K562 (cell line): Measurements from ENCODE around the gene DTYMK. TPM values are rescaled to one million over a fixed set of nuclear protein-coding genes. Genes with fewer than 3 reads are reported as not detected.

Experiments
- ATAC-seq: fragments of 200-7000 bp; cut with Tn5 transposase; 3 replicates; pipeline ENCODE4 v1.9.1; 2020; ENCODE audit warnings: moderate library complexity
- BruUV-seq: library from RNA; stranded (reverse); fragments of 400-500 nt; replicated peaks from 2 replicates; lab custom pipeline; 2021; lab: Mats Ljungman, UMichigan
- CTCF ChIA-PET: fragments of 300-600 bp; formaldehyde crosslinking; extraction: SDS; loops from one replicate; lab custom pipeline; 2021; ENCODE audit warnings: low intra/inter-chr PET ratio; lab: Yijun Ruan, JAX
- POLR2A ChIA-PET: fragments of 300-600, 350-650 bp; sonication (Branson Sonifier 250); formaldehyde crosslinking; extraction: SDS; loops from one replicate; lab custom pipeline; 2021; ENCODE audit warnings: antibody characterized with exemption, inconsistent platforms; lab: Yijun Ruan, JAX
- DNase-seq, 4 experiments: peaks; one replicate each; pipeline versions ENCODE4 v3.0.0 to v3.0.0-alpha.2; 2011 to 2018; ENCODE audit warnings: low spot score in 3 of 4, mixed read lengths in 3 of 4; ENCODE audit errors: extremely low read depth in 1 of 4
- FAIRE-seq: peaks from 2 replicates; lab custom pipeline; 2011; peaks lifted over from hg19 to GRCh38; lab: Jason Lieb, UNC
- H2AFZ ChIP-seq: 2 replicates; pipeline ENCODE4 v1.6.0; 2011; ENCODE audit warnings: low read depth, low read length, control low read depth, inconsistent platforms
- H3K27ac ChIP-seq: fragments of 200-600 bp; 3 replicates; pipeline ENCODE4 v1.8.0; 2011; ENCODE audit warnings: low read depth, mild to moderate bottlenecking, control low read depth, inconsistent platforms, low read length, moderate library complexity, mixed read lengths; ENCODE audit errors: extremely low read depth
- H3K27me3 ChIP-seq, 2 experiments: fragments of 300-600 bp in 1 of 2; 2 replicates in 1 of 2; 3 replicates in 1 of 2; pipeline versions ENCODE4 v1.6.0 to v1.8.0; 2011; ENCODE audit warnings: inconsistent platforms in 2 of 2, low read length in 2 of 2, mild to moderate bottlenecking in 1 of 2, mixed read lengths in 1 of 2, moderate library complexity in 1 of 2; ENCODE audit not compliant: control insufficient read depth in 2 of 2, insufficient read depth in 2 of 2
- H3K36me3 ChIP-seq: fragments of 300-600 bp; 3 replicates; pipeline ENCODE4 v1.8.0; 2011; ENCODE audit warnings: mild to moderate bottlenecking, low read length, inconsistent platforms; ENCODE audit not compliant: control insufficient read depth, insufficient read depth
- H3K4me1 ChIP-seq, 2 experiments: fragments of 200-600 bp in 1 of 2; replicated peaks in 1 of 2; 2 replicates in 1 of 2; 3 replicates in 1 of 2; pipeline versions ENCODE4 v1.5.1 to v1.8.0; 2011; ENCODE audit warnings: inconsistent platforms in 2 of 2, low read length in 2 of 2, mild to moderate bottlenecking in 1 of 2, mixed read lengths in 1 of 2, moderate library complexity in 1 of 2; ENCODE audit not compliant: control insufficient read depth in 2 of 2, insufficient read depth in 2 of 2
- H3K4me2 ChIP-seq: 2 replicates; pipeline ENCODE4 v1.6.1; 2011; ENCODE audit warnings: low read length, control low read depth, inconsistent platforms, mixed read lengths; ENCODE audit not compliant: insufficient read depth
- H3K4me3 ChIP-seq: fragments of 200-600 bp; sonication (generic), shearing (Covaris generic); 2 replicates; pipeline ENCODE4 v1.5.1; 2016; ENCODE audit warnings: control low read depth, inconsistent platforms
- H3K79me2 ChIP-seq: fragments of 200-600 bp; 3 replicates; pipeline ENCODE4 v1.8.0; 2011; ENCODE audit warnings: low read length, inconsistent platforms; ENCODE audit not compliant: control insufficient read depth, insufficient read depth
- H3K9ac ChIP-seq, 2 experiments: 2 replicates each; pipeline versions ENCODE4 v1.6.0 to v1.6.1; 2011; ENCODE audit warnings: low read depth in 2 of 2, low read length in 2 of 2, control low read depth in 1 of 2, inconsistent platforms in 1 of 2, mild to moderate bottlenecking in 1 of 2, mixed read lengths in 1 of 2; ENCODE audit not compliant: insufficient read depth in 1 of 2
- H3K9me1 ChIP-seq: one replicate; pipeline ENCODE4 v1.6.0; 2011; ENCODE audit warnings: inconsistent platforms, mild to moderate bottlenecking, low read length, moderate library complexity; ENCODE audit not compliant: control insufficient read depth, insufficient read depth
- H3K9me3 ChIP-seq: replicated peaks from 2 replicates; pipeline ENCODE4 v1.5.1; 2011; ENCODE audit warnings: low read depth, low read length, inconsistent platforms; ENCODE audit not compliant: control insufficient read depth, insufficient read depth
- H4K20me1 ChIP-seq: replicated peaks from 2 replicates; pipeline ENCODE4 v1.6.1; 2011; ENCODE audit warnings: low read length, inconsistent platforms, mixed read lengths; ENCODE audit not compliant: control insufficient read depth, insufficient read depth
- BRF1 ChIP-seq: IDR thresholded peaks from 3 replicates; pipeline ENCODE4 v1.6.1; 2011; ENCODE audit warnings: borderline replicate concordance, mild to moderate bottlenecking; ENCODE audit not compliant: insufficient read length; ENCODE audit errors: extremely low read depth
- KAT8 ChIP-seq: fragments of 450-650 bp; IDR thresholded peaks from 2 replicates; pipeline ENCODE4 v1.6.1; 2016; ENCODE audit warnings: low read depth, mild to moderate bottlenecking
- PHB2 ChIP-seq: fragments of 450-650 bp; IDR thresholded peaks from 2 replicates; pipeline ENCODE4 v1.6.1; 2017; ENCODE audit warnings: low read depth
- SAFB2 ChIP-seq: fragments of 200-400 bp; formaldehyde crosslinking; IDR thresholded peaks from 2 replicates; pipeline ENCODE4 v1.6.1; 2018; ENCODE audit warnings: borderline replicate concordance, low read length, low read depth, moderate library complexity; ENCODE audit not compliant: severe bottlenecking
- ZBTB43 ChIP-seq: sonication (generic); formaldehyde crosslinking; IDR thresholded peaks from 2 replicates; pipeline ENCODE4 v1.8.0; 2023; ENCODE audit warnings: mild to moderate bottlenecking, missing genetic modification reagents
- ZKSCAN8 ChIP-seq: fragments of 200-800 bp; sonication (Bioruptor generic); IDR thresholded peaks from 2 replicates; pipeline ENCODE4 v1.6.1; 2016; ENCODE audit warnings: missing genetic modification characterization, missing compliant biosample characterization
- WGBS: fragments of 100-300 bp; shearing (Covaris generic); methylation state at CpG from one replicate; pipeline ENCODE4 v1.1.6; 2016; ENCODE audit warnings: low coverage, mixed read lengths; ENCODE audit not compliant: insufficient coverage; ENCODE audit errors: missing lambda C conversion rate; 5-methylcytosine and 5-hydroxymethylcytosine counted together
- in situ Hi-C: fragments of 300-500 bp; cut with MboI; formaldehyde crosslinking; loops from 4 replicates; pipeline ENCODE4 v1.15.0; 2018; ENCODE audit warnings: inconsistent platforms, mixed read lengths
- intact Hi-C: fragments of 100-400 bp; cut with micrococcal nuclease; formaldehyde crosslinking; loops from 2 replicates; pipeline ENCODE4 v1.14.2; 2022
- polyA plus RNA-seq, 8 experiments: library from polyadenylated mRNA; depleted of rRNA in 4 of 8; stranded (reverse) in 5 of 8; unstranded in 3 of 8; fragments of >200 nt; fragmentation: Nextera tagmentation in 2 of 8; fragmentation: Illumina TruSeq in 1 of 8; extraction: Ambion mirVana in 2 of 8; extraction: Trizol in 1 of 8; gene quantifications; 2 replicates each; pipeline versions ENCODE4 v1.2.1 to v1.2.3, GENCODE V29; 2011 to 2014; ENCODE audit warnings: inconsistent platforms in 1 of 8, missing spikeins in 1 of 8
- total RNA-seq, 7 experiments: library from RNA; depleted of rRNA in 6 of 7; stranded (reverse); fragments of >200 nt in 6 of 7; fragmentation: Illumina TruSeq in 2 of 7; extraction: Trizol in 2 of 7; gene quantifications; 2 replicates each; pipeline versions ENCODE4 v1.2.1 to v1.2.3, GENCODE V29; 2011 to 2021; ENCODE audit warnings: low replicate concordance in 1 of 7
- TF ChIP-seq, protein P1 (sequence below): sonication (generic); formaldehyde crosslinking; IDR thresholded peaks from 2 replicates; pipeline ENCODE4 v1.9.0; 2022; ENCODE audit warnings: mild to moderate bottlenecking, missing genetic modification reagents
- TF ChIP-seq, protein P2 (sequence below), 2 experiments: fragments of 450-650 bp; formaldehyde crosslinking in 1 of 2; IDR thresholded peaks; 2 replicates each; pipeline versions ENCODE4 v1.4.0 to v1.6.1; 2014 to 2020; ENCODE audit warnings: mild to moderate bottlenecking in 2 of 2, borderline replicate concordance in 1 of 2, low read depth in 1 of 2

Gene DTYMK
- total and polyA plus RNA-seq, 9 of the 15 experiments (the other 6 are each of a cell fraction or from before 2014, with no cell fraction given): 8.2 to 85.0 (median 47.9) TPM

DNA sequence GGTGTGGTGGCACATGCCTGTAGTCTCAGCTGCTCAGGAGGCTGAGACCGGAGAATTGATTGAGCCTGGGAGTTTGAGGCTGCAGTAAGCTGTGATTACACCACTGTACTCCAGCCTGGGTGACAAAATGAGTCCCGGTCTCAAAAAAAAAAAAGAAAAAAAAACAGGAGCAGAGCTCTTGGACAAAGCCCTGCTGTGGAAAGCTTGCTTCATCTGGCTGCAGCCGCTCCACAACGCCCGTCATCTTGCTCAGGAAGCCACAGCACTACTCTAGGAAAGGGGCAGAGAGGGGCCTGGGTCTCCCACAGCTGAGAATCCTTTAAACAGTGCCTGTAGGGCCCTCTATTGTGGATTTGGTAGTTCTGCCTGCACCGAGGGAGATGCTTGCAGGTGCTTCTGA lies 38.2 kb downstream of the DTYMK start:
- ATAC-seq (no peak), DNase-seq (no peak), FAIRE-seq (no peak)
- TF ChIP-seq PHB2 (no peak), ZBTB43 (CRISPR knock-in tag) (no peak), SAFB2 (no peak), BRF1 (no peak), KAT8 (no peak), ZKSCAN8 (CRISPR knock-in tag) (no peak)
- TF ChIP-seq, protein P1, sequence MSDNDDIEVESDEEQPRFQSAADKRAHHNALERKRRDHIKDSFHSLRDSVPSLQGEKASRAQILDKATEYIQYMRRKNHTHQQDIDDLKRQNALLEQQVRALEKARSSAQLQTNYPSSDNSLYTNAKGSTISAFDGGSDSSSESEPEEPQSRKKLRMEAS (CRISPR knock-in tag): no peak
- TF ChIP-seq, protein P2, sequence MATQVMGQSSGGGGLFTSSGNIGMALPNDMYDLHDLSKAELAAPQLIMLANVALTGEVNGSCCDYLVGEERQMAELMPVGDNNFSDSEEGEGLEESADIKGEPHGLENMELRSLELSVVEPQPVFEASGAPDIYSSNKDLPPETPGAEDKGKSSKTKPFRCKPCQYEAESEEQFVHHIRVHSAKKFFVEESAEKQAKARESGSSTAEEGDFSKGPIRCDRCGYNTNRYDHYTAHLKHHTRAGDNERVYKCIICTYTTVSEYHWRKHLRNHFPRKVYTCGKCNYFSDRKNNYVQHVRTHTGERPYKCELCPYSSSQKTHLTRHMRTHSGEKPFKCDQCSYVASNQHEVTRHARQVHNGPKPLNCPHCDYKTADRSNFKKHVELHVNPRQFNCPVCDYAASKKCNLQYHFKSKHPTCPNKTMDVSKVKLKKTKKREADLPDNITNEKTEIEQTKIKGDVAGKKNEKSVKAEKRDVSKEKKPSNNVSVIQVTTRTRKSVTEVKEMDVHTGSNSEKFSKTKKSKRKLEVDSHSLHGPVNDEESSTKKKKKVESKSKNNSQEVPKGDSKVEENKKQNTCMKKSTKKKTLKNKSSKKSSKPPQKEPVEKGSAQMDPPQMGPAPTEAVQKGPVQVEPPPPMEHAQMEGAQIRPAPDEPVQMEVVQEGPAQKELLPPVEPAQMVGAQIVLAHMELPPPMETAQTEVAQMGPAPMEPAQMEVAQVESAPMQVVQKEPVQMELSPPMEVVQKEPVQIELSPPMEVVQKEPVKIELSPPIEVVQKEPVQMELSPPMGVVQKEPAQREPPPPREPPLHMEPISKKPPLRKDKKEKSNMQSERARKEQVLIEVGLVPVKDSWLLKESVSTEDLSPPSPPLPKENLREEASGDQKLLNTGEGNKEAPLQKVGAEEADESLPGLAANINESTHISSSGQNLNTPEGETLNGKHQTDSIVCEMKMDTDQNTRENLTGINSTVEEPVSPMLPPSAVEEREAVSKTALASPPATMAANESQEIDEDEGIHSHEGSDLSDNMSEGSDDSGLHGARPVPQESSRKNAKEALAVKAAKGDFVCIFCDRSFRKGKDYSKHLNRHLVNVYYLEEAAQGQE (IDR thresholded peaks at IDR 0.05; ENCODE audit: borderline replicate concordance): no peak
- TF ChIP-seq, protein P2 (CRISPR knock-in tag; IDR thresholded peaks at IDR 0.05; ENCODE audit: low read depth): no peak
- Histone ChIP-seq H3K9ac (no peak overlapping the region), H2AFZ (no peak overlapping the region), H4K20me1 (peaks cover 3% of the 10 kb centered on the region; the same call in 1 of the 2 replicates), H3K79me2 (peaks cover 37% of the 10 kb centered on the region), H3K27me3 (no peaks in the 10 kb centered on the region), H3K36me3 (peaks cover 38% of the 10 kb centered on the region; the same call in 1 of the 3 replicates), H3K9me3 (no peaks in the 10 kb centered on the region), H3K9me1 (no peaks in the 10 kb centered on the region), H3K4me3 (no peak overlapping the region), H3K4me1 (peaks cover 0 to 3% of the 10 kb centered on the region in 2 experiments; a peak in 2 of 5 replicates), H3K4me2 (no peak overlapping the region), H3K27ac (no peak overlapping the region)
- ChIA-PET CTCF (no interaction called here), POLR2A (interaction anchor here (2.5 kb wide), 1 partner anchor 11 kb away, joined by 14 read pairs; the partner anchor contains the start of genes ATG4B and THAP4)
- in situ Hi-C loops: no loop called here
- no TSS peak for BruUV-seq
- intact Hi-C loops: no loop called here
- 81% methylated on average over 3 of the region's 6 CpGs for WGBS
